T-helper 22 cell (primary cell): ENCODE results near the gene S100A5.
A peak's percentile ranks its signal among the peaks of the same experiment; 100 is the strongest.

Experiments
- DNase-seq: peaks from one replicate; pipeline ENCODE4 v3.0.0-alpha.2; 2020; ENCODE audit warnings: low read depth

The S100A5 gene

DNA sequence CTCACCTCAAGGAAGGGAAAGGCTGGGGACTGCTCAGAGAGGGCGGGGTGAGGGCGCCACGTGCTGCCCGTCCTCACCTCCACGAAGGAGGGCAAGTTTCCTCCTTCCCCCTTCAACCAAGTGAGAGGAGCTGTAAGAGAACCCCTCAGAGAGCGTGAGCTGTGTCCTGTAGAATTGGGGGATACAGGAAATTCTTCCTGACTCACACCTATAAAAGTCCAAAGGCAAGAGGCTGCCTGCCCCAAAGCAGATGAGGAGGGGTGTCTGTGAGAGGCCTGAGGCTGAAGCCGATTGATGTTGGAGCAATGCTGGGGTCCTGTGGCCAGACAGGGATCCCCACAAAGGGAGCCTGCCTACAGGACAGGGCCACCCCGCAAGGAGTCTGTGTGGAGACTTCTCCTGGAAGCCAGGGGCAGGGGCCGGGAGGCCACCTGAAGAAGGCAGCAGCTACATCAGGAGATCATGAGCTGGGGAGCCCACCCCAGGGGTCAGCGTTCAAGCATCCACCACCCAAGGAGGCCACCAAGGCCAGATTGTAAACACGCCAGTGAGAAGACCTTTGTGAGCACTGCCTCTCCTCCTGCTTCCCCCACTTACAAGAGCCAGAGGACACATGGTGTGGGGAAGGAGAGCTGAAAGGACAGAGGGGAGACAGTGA is 32.7 kb downstream of the S100A5 start:
- no peak for DNase-seq

- no peak for DNase-seq
Observed at GRCh38 chr1:153506831-153507413, 33.8 kb downstream of the S100A5 start.

DNA sequence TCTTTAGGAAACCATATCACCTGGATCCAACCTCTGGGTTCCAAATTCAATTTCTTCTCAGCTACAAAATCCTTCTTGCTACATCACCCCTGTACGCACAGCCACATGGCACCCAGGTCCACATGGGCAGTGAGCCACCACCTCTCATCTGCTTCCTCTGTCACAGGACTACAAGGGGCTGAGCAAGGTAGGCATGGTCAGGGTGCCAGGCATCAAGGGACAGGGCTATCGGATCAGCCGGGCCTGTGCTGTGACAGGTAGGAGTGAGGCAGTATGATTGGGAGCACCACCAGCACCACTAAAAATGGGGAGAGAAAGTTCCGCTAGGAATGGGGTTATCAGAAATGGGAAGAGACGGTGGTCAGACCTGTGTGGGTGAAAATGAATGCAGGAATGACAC is 34.3 kb downstream of the S100A5 start:
- no peak for DNase-seq

GRCh38 chr1:153505576-153505975 is 35.2 kb downstream of the S100A5 start:
- DNase-seq, result no peak

GRCh38 chr1:153503766-153504165 is 37.0 kb downstream of the S100A5 start:
- no peak for DNase-seq

GRCh38 chr1:153498746-153499145 is 42.0 kb downstream of the S100A5 start:
- no peak for DNase-seq

GRCh38 chr1:153495536-153495935 is 45.2 kb downstream of the S100A5 start:
- DNase-seq, result no peak

GRCh38 chr1:153494976-153495535 is 45.7 kb downstream of the S100A5 start:
- DNase-seq, result peak; percentile 31

DNA sequence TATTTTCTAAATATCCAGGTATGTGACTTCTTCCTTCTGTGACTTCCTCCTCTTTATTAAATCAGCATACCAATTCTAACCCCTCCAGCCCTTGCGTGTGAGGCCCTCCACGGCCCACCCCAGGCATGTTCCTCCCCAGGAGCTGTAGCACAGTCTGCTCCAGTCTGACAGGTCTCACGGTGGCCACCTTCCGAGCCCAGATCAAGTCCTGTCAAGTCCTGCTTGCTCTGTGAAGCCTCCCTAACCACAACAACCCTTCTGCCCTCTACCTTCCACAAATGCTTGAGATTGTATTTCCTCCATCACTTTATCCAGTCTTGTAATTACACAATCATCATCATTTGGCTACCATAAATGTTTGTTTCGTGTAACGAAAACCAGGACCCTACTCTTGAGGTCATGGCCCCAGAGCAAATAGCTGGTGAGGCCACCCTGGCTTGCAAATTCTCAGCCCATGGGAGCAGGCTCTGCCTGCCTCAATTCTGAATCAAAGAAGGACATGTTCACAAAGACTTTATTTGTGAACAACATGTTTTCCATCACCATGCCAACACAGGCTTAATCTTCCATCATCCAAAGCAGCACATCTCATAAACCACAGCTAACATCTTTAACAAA is 47.3 kb downstream of the S100A5 start:
- no peak for DNase-seq

GRCh38 chr1:153490272-153491051 is 50.3 kb downstream of the S100A5 start:
- no peak for DNase-seq

GRCh38 chr1:153488731-153489130 is 52.0 kb downstream of the S100A5 start:
- no peak for DNase-seq

DNA sequence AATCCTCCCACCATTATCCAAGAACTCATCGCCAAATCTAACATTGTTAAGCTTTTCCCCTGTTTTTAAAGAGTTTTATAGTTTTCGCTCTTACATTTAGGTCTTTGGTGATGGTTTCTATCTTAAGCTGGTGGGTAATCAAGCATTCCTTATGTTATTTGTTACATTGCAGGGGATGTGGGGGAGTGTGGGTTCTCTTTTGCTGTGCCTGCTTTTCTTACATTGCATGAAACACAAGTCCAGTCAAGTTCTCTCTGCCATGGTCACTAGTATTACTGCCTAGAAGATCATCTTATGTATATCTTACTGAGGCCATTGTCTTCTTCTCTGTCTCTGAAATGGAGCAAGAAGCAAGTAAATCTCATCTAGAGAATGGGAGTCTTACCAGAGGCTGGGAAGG is 53.0 kb downstream of the S100A5 start:
- DNase-seq, result no peak
